Measurements from ENCODE around the gene TICAM2.

- no peak for TF ChIP-seq RFX5 (IDR thresholded peaks at IDR 0.05)
- TF ChIP-seq ZSCAN20 (CRISPR knock-in tag; IDR thresholded peaks at IDR 0.05), result no peak
- TF ChIP-seq, protein P1, sequence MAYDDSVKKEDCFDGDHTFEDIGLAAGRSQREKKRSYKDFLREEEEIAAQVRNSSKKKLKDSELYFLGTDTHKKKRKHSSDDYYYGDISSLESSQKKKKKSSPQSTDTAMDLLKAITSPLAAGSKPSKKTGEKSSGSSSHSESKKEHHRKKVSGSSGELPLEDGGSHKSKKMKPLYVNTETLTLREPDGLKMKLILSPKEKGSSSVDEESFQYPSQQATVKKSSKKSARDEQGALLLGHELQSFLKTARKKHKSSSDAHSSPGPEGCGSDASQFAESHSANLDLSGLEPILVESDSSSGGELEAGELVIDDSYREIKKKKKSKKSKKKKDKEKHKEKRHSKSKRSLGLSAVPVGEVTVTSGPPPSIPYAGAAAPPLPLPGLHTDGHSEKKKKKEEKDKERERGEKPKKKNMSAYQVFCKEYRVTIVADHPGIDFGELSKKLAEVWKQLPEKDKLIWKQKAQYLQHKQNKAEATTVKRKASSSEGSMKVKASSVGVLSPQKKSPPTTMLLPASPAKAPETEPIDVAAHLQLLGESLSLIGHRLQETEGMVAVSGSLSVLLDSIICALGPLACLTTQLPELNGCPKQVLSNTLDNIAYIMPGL (CRISPR knock-in tag; IDR thresholded peaks at IDR 0.05; ENCODE audit: borderline replicate concordance), result no peak
- no peak for TF ChIP-seq CTCF (IDR thresholded peaks at IDR 0.05)
- TF ChIP-seq, protein P2, sequence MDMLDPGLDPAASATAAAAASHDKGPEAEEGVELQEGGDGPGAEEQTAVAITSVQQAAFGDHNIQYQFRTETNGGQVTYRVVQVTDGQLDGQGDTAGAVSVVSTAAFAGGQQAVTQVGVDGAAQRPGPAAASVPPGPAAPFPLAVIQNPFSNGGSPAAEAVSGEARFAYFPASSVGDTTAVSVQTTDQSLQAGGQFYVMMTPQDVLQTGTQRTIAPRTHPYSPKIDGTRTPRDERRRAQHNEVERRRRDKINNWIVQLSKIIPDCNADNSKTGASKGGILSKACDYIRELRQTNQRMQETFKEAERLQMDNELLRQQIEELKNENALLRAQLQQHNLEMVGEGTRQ (IDR thresholded peaks at IDR 0.05), result no peak
- TF ChIP-seq POLR2A (IDR thresholded peaks at IDR 0.05; ENCODE audit: low read length), result no peak
- TF ChIP-seq RNF2 (IDR thresholded peaks at IDR 0.05; ENCODE audit: borderline replicate concordance, low read depth), result no peak
Measured at GRCh38 chr5:115559524-115559923, 42.8 kb downstream of the TICAM2 start.

Measured in A549 (cell line).